GM18519 (cell line): ENCODE measurements around the gene STARD13.
A peak's percentile ranks its signal among the peaks of the same experiment; 100 is the strongest.
"Not testable (repeated sequence)": the region's sequence is repeated elsewhere in the genome, so short reads cannot be mapped to it uniquely, and the experiment has no call there.

Source experiments
- ATAC-seq: cut with Tn5 transposase; IDR thresholded peaks from one replicate; pipeline ENCODE4 v1.9.1; 2021; ENCODE audit warnings: mild to moderate bottlenecking, moderate library complexity; ENCODE audit not compliant: unreplicated experiment, low FRiP score

STARD13 gene

DNA sequence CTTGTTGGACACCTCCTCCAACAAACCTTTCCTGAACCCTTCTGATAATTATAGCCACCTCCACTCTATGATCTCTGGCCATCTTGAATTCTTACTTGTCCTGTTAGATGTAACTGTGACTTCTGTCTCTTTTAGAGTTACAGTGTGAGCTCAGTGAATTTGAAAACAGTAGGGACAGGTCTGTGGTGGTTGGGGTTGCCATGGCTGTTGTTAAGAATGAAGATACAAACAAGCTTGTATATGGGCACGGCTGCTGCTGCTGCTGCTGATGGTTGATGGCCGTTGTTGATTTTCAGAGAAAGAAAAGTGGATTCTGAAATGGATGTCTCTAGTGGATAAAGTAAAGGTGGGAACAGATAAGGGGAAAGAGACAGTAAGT is 101.5 kb downstream of the STARD13 start:
- ATAC-seq: no peak

DNA sequence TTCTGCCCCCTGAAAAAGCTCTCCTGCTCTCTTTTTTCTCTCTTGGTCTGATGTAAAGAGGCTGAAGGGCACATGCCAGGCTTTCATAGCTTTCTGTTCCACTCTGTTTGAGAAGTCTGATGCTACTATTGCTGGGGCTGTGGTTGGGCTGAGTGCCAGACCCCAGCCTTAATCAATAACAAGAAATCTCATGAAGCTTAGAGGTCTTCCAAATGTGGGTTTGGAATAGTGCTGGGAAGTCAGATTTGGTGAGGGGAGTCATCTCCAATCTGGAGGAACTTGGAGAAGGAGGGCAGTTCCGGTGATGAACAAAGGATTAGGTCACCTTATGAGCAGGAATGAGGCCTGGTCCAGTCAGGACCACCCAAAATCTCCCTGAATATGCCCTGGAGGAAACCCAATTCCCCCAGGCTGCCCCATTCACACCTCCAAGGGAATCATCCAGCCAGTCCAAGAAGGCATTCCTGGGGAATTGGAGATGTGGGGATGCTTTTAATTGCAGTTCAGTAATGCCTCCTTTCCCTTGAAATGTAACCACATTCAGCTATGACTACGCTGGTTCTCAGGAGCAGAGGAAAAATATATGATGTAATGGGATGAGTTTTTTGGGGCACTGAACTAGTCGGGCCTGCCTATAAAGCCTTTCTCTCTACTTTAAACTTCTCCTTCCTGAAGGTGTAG is 102.0 kb downstream of the STARD13 start:
- ATAC-seq: no peak

DNA sequence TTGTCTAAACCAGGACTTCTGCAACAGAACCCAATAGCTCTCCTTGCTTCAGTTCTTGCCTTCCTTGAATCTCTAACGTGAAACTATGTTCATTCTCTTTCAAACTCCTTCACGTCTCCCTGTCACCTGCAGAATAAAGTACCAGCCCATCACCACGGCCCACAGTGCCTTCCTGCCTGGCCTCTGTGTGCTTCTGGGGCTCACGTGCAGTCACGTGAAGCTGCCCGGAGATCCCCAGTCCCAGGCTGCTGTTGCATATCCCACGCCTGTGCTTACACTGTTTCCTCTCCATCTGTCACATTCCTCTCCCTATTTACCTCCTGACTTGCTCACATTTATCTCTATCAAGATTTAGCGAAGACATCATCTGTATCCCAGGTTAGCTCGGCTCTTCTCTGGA is 102.8 kb downstream of the STARD13 start:
- peak; percentile 63 for ATAC-seq

DNA sequence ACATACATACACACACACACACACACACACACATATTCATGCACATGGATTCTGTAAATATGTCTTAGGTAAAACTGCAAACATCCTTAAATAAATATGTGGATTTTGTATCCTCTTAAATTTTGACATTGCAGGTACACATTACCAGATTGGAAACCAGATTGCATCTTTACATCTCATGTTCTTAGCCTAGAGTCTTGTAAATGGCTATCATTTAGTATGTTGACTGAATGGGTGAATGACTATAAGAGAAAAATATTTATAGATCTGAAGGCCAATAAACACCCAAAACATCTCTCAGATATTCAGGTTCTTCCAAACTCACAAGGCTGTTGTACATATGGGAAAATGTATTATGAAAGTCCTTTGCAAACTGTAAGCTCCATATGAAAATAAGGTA is 104.3 kb downstream of the STARD13 start:
- no peak for ATAC-seq

DNA sequence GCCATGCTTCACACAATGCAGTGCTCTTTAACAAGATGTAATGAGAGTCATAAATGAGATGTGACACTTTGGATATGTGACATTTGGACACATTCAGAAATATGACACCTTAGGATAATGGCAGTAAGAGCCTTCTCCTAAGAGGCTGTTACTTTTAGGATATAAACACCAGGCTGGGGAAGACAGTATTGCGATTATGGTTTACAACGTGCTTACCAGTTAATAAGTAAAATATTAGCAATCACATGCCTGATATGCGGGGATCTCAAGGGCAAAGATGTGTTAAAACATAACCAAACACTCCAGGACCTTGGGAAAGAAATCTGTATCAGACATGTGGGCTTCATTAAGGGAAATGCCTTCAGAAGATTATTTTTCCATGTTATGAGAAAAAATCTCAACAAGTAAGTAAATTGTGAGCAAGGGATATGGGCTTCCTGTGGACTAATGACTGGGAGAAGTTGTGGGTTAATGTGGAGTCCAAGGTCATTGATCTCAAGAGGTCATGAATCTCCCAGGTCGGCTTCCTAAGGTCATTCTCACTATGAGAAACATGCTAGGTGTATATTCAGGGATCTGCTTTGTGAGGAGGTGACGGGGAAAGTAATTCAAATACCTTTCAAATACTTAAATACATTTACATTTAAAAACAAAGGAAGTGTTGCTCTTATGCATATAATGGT is 105.3 kb downstream of the STARD13 start:
- ATAC-seq: no peak

DNA sequence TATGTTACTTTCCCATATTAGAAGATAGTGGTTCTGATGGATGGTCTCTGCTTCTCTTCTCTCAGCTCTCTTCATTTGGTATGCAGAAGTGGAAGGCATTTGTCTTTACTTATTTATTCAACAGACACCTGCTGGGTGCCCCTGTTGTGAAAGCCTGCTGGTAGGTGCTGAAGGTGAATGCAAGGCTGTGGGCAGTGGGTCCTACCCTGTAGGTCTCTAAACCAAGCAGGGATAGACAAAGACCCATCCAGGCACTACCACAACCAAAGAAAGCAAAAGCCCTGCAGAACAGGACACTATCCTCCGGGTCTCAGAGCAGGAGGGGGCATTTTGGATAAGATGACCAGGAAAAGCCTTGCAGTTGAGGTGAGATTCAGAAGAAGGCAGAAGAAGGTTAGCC is 106.1 kb downstream of the STARD13 start:
- ATAC-seq: no peak

DNA sequence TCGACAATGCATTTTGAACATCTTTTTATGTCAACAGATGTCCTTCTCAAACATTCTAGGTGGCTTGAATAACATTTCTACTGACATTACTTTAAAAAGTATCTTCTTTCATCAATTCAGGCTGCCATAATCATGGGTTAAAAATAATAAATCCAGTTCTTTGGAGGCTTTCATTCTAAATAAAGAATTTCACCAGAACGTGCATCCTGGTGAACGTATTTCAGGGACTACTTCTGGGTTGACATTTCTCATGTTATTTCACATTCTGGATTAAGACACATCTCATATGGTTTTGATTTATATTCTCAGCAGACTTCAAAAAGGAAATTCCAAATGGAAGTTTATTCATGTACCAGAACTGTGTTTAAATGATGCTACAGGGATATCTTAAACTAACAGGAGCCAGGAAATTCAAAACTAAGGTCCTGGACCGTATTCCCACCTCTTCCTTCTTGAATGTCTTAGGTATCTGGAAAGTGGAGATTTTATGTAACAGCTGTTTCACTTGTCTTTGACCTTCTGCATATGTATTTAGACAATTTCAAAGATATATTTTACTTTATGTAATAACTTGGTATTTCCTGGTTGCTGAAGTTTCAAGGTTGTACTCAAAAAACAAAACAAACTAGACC is 107.2 kb downstream of the STARD13 start:
- ATAC-seq: no peak

DNA sequence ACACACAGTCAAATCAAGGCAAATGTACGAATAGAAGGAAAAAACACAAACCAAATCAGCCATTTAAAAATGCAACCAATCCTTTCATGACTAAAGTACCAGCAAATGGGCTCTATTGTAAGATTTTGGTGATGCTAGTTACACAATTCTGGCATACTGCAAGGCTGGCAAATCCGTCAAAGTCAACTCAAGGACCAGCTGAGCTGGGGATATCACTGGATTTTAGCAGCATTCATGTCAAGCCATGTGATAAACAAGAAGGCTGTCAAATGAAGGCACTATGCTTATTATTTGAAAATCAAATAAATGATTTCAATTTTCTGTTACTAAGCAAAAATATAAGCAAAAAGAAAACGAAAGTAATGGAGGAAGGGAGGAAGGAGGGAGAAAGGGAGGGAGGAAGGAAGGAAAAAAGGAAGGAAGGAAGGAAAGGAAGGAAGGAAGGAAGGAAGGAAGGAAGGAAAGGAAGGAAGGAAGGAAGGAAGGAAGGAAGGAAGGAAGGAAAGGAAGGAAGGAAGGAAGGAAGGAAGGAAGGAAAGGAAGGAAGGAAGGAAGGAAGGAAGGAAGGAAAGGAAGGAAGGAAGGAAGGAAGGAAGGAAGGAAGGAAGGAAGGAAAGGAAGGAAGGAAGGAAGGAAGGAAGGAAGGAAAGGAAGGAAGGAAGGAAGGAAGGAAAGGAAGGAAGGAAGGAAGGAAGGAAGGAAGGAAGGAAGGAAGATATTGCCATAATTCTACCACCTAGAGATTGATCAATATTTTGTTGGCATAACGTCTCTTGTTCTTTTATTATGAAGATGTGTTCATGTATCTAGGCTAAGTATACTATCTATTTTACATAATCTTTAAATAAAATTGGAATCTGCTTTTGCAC is 108.0 kb downstream of the STARD13 start:
- ATAC-seq: not testable (repeated sequence)

DNA sequence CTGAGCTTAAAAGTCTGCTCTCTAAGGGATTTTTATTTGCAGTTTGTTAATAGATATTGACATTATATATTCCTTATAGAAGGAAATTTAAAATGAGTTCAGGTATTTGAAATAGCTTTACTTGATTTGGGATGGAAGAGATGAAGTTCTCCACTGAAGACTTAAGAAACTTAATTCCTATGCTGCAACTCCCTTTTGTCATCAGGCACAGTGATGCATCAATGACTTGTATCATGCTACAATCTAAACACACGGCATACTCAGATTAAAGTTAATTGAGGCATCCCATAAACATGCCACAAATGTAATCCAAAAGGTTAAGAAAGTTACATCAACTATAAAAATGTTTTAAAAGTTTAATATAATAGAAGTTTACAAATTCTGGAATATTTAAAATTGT is 109.0 kb downstream of the STARD13 start:
- no peak for ATAC-seq

DNA sequence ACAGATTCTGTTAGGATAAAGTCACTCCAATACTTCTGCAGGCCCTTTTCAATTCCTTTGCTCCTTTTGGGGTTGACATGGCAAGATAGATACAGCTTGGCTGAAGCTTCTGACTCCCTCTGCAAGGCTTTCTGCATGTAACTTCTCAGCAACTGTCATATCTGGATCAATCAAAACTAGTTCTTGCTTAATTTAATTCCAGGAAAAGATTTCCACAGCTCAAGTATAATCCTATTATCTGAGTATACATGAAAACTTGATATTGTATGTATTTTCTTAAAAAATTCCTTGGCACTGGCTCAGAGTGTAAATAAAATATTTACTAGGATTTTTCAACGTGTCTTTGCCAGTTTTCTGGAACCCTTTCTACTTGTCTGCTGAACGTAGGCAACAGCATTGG is 109.6 kb downstream of the STARD13 start:
- no peak for ATAC-seq

DNA sequence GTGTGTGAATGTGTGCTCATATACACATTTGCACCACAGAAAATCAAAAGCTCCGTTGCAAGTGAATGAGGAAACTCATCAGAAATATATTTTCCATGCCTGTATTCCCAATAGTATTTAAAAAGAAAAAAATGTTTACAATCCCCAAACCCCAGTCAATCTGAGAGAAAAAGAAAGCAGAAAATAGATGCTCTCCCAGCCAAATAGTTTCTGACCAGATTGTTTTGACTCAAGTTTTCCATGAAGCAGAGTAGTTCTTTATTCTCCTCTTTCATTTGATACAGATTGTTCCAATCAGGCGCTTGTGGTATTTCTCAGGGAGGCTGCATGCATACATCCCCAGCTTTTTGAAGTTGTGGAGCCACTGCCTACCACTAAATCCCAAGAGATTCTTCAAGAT is 110.6 kb downstream of the STARD13 start:
- no peak for ATAC-seq

DNA sequence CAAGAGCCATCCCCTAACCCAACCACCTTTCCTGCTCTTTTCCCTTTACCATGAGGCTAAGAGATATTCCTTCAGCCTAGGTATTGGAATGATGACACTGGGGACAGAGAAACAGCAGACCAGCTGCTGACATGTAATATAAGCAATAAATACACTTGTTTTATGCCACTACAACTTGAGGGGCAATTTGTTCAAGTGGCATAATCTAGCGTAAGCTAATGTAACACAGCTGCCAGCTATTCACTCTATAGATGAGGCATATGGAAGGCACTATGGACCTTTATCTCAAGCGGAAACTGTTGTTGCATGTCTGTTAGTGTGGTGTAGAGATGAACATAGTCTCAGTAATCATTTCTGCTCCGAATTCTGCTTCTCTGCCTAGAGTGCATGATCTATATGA is 111.1 kb downstream of the STARD13 start:
- no peak for ATAC-seq

DNA sequence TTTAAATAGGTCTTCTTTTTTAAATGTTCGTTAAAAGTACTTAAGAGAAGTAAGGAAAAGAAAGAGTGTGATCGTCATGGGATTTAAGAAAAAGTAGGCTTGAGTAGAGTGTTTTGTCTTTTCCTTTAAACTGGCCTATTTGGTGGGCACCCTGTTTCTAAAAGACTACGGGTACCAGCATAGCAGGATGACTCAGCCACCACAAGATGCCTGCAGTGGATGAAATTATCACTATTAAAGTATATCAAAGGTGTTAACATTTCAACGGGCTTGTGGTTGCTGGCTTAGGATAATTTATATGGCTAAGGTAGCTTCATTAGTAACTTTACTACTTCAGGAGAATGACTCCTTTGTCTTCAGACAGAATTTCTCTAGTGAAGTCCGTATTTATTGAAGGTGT is 112.6 kb downstream of the STARD13 start:
- no peak for ATAC-seq

DNA sequence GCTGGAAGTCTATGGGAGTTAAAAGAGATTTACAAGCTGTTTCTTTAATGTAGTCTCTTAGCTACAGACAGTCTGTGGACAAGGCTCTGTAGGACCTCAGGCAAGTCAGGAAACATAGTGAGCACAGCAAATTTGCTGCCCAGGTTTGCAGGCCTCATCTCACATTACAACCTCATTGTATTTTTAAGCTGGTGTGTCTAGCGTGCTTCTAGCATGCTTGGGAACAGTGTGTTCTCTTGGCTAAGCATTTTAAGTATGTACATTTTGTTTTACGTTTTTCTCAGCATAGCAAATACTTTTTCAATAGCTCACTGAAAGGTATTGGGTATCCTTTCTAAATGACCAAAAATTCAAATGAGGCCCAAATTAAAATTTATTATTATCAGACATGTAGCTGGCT is 113.2 kb downstream of the STARD13 start:
- ATAC-seq: no peak

DNA sequence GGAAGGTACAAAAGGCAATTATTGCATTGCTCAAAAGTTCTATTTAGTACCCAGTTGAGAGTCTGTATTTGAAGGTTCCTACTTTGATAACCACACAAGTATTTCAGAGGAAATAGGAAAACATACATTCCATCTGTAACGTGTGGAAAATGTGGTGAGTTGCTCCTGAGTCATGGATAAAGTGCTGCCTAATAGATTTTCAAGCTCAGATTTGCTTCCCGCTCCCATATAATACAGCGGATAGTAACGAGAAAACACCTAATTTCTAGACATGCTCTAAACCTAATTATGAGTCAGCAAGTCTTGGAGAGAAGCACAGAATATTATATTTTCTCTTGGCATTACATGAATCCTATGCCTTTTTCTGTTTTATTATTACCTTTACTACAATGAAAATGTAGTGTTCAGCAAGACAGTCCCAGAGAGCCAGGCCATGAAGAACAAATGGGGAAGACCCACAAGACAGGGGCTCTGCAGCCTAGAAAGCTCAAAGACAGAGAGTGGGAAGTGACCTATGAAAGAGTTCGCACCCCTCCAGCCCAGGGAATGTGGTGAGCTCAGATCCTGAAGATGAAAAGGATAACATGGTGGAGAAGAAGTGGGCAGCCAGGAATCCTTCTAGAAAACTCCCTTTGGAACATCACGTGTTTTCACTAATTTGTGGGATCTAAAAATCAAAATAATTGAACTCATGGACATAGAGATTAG is 116.1 kb downstream of the STARD13 start:
- ATAC-seq: no peak

DNA sequence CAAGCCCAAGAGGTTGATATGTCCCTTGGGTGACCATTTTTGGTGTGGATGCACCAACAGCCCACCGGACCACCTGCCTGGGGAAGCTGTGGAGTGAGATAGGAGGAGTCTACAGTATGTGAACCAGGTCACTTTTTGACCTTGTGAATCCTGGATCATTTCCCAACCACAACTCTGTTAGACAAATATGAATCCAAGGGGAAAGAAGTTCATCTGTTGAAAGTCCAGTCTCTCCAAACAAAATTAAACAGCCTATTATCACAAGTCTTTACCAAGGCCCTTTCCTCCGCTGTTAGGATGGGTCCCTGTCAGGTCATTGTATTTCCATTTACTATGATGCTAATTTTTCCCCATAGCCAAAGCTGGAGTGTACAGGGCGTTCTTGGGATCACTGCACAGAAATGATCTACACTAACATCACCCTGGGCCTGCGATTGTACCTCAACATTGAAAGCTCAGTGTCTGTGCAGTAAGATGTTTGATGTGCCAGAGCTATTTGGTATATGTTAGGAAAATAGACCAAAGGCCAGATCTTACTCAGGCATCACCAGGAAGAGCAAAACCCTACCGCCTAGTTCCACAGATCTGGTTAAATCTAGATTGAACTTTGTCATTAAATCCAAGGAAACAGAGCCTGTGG is 117.1 kb downstream of the STARD13 start:
- no peak for ATAC-seq

DNA sequence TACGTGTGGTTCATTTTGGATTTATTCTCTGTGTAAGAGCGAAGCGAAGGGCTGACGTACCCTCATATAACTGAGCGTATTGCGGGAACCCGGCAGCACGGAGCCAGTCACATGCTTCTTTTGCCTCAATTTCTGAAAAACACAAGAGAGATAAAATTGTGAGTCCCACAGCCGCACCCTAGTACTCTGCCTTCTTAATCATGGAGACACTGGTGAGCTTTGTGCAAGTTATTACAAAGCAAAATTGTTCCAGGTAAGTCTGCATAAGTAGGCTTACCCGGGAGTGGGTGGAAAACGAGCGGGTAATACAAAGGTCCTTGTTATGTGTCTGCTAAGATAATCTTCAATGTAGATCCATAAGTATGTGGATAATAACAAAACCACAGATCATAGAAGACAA is 118.1 kb downstream of the STARD13 start:
- no peak for ATAC-seq

DNA sequence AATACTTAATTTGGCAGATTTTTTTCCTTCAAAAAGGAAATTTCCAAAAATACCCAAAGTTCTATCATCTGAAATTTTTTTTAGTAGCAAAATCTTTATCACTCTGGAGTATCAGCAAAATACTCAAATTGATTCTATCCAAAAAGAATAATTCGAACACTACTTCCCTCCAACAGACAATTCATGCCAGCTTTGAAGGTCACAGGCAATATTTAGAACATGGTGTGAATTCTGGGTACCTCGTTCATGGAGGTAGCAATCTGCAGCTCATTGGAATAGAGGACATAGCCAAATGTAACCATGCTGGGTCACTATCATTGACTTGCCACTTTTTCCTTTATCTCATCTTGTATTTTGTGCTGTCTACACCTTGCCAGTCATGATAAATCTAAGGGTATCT is 119.8 kb downstream of the STARD13 start:
- ATAC-seq: no peak

DNA sequence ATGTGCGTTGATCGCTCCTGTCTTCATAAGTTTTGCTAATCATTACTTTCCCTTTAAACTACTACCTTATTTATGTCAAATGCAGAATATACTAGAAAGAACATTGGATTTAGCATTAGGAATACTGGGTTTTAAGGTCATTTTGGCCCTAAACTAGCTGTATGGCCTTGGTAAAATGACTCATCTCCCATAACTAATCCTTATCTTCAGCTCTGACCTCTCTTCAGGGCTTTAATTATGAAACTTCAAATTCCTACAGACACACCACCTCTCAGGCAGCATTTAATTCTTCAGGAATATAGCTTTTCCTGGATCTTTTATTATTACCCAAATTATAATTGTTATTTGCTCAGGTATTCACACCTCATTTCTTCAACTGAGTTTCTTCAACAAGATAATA is 121.2 kb downstream of the STARD13 start:
- no peak for ATAC-seq

DNA sequence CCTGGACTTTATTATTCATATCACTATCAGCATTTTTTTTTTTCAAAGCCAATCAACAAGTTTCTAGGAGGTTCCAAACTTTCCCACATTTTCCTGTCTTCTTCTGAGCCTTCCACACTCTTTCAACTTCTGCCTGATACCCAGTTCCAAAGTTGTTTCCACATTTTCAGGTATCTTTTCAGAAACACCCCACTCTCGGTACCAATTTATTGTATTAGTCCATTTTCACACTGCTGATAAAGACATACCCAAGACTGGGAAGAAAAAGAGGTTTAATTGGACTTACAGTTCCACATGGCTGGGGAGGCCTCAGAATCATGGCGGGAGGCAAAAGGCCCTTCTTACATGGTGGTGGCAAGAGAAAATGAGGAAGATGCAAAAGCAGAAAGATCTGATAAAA is 122.8 kb downstream of the STARD13 start:
- ATAC-seq: not testable (repeated sequence)
